ENCODE results near the gene PSENEN.

Gene PSENEN

GRCh38 chr19:35733180-35734125, 12.0 kb upstream of the PSENEN start:
- DNase-seq (ENCODE audit: extremely low read depth in 1 of 2, low read depth in 1 of 2): no peak

DNA sequence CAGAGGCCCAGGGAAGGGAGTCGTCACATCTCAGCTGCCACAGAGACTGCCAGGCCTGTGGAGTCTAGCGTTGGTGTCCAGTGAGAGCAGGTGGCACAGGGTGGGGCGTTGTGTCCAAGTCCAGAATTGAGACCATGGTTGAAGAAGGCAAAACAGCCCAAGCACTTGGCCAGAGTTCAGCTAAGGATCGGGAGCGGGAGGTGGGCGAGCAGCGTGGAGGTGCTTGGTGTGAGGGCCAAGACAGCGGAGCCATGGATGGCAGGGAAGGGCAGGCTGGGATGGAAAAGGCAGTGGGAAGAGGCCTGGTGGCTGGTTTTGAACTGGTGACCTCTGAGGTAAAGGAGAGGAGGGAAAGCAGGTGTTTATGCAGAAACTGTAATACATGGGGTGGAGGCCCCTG, 11.2 kb upstream of the PSENEN start:
- DNase-seq (ENCODE audit: extremely low read depth in 1 of 2, low read depth in 1 of 2): no peak

GRCh38 chr19:35734889-35735288, 10.6 kb upstream of the PSENEN start:
- no peak for DNase-seq (ENCODE audit: extremely low read depth in 1 of 2, low read depth in 1 of 2)

DNA sequence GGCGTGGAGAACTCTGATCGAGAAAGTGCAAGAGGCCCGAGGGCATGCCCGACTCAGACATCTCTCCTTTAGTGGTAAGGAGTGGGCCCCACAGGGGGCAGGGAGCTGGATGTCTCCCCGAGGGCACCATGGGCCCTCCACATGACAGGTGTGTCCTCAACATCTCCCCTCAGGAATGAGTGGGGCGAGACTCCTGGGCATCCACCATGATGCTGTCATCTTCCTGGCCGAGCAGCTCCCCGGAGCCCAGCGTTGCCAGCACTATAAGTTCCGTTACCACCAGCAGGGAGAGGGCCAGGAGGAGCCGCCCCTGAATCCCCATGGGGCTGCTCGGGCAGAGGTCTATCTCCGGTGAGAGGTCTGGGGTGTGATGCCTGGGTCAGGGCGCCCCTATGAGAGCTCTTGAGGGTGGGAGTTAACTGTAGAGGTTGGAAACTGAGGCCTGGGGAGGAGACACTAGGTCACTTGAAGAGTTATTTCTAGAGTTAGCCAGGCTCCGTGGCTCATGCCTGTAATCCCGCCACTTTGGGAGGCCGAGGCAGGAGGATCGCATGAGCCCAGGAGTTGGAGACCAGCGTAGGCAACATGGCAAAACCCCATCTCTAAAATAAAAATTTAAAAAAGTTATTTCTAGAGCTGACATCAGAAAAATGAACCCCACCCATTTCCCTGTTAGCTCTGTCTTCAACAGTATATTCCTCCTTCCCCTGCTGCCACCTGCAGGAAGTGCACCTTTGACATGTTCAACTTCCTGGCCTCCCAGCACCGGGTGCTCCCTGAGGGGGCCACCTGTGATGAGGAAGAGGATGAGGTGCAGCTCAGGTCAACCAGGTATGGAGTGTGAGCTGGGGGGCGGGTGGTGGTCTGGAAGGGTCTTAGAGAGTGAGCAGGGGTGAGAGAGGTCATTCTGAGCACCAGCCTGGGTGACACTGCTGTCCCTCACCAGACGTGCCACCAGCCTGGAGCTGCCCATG, 8.3 kb upstream of the PSENEN start:
- no peak for DNase-seq (ENCODE audit: extremely low read depth in 1 of 2, low read depth in 1 of 2)

- DNase-seq (ENCODE audit: extremely low read depth in 1 of 2, low read depth in 1 of 2): no peak
Measured at GRCh38 chr19:35738021-35738886, 7.2 kb upstream of the PSENEN start.

DNA sequence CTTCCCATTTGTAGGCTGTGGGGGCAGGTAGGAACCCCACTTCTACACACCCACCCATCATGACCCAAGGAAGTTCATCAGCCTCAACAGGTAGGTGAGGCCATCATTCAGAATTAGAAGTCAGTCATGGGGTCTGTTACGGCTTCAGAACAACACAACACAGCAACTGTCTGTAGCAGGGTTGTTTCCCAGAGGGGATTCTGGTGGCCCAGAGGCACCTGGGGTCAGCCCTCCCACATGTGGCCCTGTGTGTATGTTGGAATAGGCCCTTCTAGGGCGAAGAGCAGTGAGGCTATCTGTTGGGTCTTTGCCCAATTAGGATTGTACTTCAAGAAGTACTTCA, 6.6 kb upstream of the PSENEN start:
- DNase-seq (ENCODE audit: extremely low read depth in 1 of 2, low read depth in 1 of 2): no peak

GRCh38 chr19:35739275-35740107, 6.0 kb upstream of the PSENEN start:
- DNase-seq (ENCODE audit: extremely low read depth in 1 of 2, low read depth in 1 of 2): no peak

- peak in 1 of 2 donors; percentile 41 for DNase-seq (ENCODE audit: extremely low read depth in 1 of 2, low read depth in 1 of 2)
Measured at GRCh38 chr19:35740108-35740422, 5.4 kb upstream of the PSENEN start.

DNA sequence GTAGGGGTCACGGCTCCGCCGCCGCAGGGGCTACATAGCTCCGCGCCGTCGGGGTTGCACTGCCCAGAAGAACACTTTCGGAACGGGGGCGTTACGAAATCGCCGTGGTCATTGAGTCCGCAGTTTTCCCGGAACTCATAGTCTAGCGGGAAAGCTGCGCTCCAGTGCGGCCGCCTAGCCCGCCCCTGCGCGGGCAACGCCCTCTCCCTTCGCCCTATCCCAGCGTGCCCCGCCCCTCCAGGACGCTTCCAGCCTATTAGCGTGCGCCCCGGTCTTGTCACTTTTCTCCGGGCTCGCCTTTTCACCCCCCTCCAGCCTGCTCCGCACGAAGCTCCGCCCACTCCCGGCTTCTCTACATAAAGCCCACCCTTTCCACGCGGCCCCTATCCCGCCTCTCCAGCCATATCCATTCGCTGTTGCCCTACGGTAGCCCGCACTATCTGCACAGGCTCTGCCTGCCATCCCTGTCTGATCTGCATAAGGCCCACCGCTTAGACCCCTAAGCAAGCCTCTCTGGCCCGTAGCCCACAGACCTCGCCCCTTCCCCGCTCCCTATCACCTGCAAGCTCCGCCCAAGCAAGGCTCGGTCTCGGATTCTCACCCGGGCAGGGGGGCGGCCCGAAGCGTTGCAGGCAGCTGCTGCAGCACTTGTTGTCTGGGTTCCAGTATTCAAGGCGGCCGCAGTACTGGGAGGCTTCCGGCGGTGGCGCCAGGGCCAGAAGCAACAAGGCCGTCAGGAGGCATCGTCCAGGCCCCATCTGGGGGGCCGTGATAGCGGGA, 4.8 kb upstream of the PSENEN start:
- peak; percentile 95 to 98 for DNase-seq (ENCODE audit: extremely low read depth in 1 of 2, low read depth in 1 of 2)

GRCh38 chr19:35741203-35741515, 4.3 kb upstream of the PSENEN start:
- no peak for DNase-seq (ENCODE audit: extremely low read depth in 1 of 2, low read depth in 1 of 2)

DNA sequence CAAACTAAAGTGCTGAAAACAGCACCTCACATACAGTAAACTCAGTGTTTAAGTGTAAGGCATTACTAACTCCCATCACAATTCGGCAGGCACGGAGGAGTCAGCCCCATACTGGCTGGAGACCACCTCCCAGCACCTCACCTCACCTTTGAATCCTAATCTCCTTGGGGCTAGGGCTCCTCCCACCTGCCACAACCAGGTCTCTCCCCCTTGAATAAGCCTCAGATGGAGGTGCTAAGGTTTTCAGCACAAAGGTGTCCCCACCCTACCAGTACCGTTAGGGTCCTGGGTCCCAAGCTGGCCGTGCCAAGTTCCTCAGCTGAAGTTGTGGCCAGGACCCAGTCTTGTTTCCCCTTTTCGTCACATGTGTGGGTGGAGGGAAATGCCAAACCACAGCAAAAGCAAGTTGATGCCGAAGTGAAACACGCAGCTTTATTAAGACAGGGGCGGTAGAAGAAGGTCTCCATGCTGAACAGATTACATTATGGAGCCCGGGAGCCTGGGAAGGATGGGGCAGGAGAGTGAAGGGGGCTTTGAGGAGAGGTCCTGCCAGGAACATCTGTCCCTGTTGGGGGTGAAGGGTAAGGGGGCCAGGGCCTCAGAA, 3.2 kb upstream of the PSENEN start, which contains the start of gene IGFLR1:
IGFLR1 (minus strand) TSS at position 332 of the 604 bp plus-strand sequence. CDS start 1,272 bp downstream, outside the sequence.
- peak; percentile 57 to 77 for DNase-seq (ENCODE audit: extremely low read depth in 1 of 2, low read depth in 1 of 2)

GRCh38 chr19:35743640-35744429, 1.6 kb upstream of the PSENEN start:
- DNase-seq (ENCODE audit: extremely low read depth in 1 of 2, low read depth in 1 of 2): no peak

GRCh38 chr19:35744430-35745327, 772 bp upstream of the PSENEN start:
- peak; percentile 80 to 92 for DNase-seq (ENCODE audit: extremely low read depth in 1 of 2, low read depth in 1 of 2)

DNA sequence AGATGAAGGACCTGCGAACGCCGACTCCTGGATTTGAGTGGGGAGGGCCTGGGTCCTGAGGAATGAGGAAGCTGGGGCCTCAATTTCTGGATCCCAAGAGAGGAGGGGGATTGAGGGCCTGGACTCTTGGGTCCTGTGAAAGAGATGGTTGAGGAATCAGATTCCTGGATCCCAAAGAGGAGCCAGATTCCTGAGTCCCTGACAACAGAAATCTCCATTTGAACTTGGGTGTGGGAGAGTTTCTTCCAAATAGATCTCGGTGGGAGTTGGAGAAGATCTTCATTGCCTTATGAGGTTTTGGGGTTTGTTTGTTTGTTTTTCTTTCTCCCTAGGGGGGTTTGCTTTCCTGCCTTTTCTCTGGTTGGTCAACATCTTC, 624 bp downstream of the PSENEN start:
- DNase-seq (ENCODE audit: extremely low read depth in 1 of 2, low read depth in 1 of 2): no peak

- DNase-seq (ENCODE audit: extremely low read depth in 1 of 2, low read depth in 1 of 2): no peak
Measured at GRCh38 chr19:35746531-35746930, 1.1 kb downstream of the PSENEN start.

DNA sequence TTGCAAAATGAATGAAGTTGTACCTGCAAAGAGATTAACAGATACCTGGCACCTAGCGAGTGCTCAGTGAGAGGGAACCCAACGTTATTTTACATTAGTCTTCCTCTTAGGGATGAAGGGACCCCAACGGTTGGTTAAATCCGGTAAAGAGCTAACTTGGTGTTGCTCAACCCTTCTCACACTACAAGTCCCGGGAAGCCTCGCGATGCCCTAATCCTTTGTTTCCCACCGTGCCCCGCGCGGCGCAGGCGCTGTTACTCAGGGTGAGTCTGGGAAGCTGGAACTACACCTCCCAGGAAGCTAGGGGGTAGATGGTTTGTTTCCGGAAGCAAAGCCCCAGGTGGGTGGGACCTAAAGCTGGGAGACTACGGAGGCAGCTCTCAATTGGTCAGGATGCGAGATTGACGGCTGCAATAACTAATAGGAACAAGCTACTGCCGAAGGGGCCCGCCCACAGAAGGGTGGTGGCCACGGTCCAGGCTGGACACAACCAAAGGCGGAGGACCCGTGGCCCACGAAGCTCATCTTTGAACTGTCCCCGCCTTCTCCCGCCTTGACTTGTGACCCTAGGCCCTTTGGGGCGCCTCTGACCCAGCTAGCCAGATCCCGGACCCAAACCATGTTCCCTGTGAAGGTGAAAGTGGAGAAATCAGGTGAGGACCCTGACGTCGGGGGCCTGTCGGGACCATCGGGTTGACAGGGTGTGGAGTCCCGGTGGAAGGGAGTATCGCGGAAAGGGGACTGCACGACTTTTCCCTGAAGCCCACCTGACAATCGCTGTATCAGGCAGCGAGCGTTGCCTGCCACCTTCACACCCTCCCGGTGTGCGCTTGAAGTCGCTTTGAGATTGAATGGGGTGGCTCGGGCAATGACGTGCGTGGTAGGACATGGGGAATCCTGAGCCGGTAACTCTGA, 2.9 kb downstream of the PSENEN start, which contains the start of gene LIN37:
LIN37 (plus strand) TSS at position 471 of the 915 bp plus-strand sequence; CDS start at position 620, 149 bp downstream.
- DNase-seq (ENCODE audit: extremely low read depth in 1 of 2, low read depth in 1 of 2): peak; percentile 96 to 98
